ENCODE measurements around the gene CFAP410.

The CFAP410 gene

DNA sequence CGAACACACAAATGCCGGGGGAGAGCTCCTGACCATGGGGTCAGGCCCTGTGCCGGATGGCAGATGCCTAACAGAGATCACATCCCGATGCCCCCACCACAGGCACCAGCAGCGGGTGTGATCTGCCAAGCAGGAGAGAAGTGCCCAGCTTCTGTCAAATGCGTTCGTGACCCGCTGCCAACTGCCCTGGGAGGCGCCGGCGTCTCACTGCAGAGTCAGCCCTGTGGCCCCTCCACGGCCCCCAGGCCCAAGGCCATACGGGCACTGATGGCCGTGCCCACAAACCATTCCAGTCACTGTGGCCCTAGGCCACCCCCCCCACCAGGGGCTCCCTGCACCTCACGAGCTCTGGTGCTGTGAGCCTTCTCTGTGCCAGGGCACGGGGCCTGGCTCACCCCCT lies 8.0 kb downstream of the CFAP410 start:
- DNase-seq (ENCODE audit: low read depth in 2 of 2), result no peak

DNA sequence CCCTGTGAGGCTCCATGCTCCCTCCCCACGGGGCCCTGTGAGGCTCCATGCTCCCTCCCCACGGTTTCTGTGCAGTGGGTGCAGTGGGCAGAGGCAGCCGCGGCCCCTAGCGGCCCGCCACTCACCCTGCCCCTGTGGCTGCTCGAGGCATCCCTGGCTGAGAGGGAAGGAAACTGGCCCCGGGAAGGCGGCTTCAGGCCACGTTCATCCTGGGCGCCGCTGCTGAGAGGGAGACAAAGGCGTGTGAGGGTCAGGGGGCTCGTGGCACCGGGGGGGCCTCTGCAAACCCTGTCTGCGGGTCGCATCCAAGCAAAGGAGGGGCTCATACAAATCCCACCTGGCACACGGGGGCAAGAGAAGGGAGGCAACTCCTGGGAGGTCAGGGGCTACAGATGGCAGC lies 8.5 kb downstream of the CFAP410 start:
- DNase-seq (ENCODE audit: low read depth in 2 of 2), result no peak

DNA sequence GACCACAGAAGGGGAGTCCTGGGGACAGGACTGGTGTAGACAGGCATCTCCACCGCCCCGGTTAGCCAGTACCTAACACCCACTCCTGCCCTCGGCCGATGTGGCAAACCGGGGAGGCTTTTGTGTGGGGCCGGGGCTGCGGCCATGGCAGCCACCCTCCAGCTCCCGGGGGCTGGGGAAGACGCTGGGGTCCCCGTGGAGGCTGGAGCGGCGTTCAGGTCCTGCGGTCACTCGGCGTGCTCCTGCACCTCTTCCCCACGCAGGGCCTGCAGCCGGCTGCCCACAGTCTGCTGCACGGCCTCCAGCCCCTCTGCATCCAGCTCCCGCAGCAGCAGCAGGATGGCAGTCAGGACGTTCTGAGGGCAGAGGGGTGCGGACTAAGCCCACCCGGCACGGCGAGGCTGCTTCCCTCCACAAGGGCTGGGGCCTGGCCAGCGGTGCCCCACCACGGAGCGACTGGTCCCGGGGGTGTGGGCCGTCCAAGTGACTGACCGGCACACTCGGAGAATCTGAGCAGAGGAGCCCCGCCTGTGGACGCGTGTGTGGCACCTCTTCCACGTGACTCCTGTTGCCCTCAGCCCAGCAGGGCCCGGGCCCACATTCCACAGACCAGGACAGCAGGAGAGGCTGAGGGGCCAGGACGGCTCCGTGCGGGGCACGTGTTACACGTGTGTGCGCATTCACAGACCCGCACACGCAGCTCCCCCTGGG lies 9.1 kb downstream of the CFAP410 start:
- no peak for DNase-seq (ENCODE audit: low read depth in 2 of 2)

DNA sequence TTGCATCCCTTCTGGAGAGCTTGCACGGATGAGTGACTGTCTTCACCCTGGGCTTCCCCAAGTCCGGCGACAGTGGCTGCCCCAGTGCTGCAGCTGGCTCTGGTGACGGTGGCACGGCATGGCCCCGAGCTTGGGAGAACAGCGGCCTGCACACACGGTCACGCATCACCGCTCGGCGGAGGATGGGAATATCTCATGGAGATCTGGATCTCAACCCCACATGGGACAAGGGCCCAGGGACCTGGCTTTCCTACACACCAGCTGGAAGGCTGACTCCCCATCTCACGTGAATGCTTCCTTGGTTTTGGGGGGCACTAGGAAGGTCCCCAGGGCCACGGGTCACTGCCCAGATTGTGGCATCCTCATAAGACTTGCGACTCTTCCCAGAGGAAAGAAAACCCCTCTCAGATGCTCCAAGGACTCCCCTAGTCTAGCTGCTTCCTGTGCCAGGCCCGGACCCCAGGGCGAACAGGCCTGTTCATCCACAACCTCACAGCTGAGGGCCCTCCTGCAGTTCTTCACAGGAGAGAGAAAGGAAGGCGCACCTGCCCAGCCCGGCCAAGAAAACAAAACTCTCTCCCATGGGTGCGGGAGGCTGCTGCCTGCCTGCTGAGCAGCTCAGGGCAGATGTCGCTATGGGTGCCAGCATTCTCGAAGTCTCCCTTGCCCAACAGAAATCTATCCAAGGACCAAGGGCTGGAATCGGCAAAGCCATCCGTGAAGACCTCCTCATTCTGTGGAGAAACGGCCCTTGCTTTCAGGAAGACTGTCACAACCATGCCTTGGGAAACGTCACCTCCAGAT lies 9.9 kb downstream of the CFAP410 start:
- no peak for DNase-seq (ENCODE audit: low read depth in 2 of 2)

DNA sequence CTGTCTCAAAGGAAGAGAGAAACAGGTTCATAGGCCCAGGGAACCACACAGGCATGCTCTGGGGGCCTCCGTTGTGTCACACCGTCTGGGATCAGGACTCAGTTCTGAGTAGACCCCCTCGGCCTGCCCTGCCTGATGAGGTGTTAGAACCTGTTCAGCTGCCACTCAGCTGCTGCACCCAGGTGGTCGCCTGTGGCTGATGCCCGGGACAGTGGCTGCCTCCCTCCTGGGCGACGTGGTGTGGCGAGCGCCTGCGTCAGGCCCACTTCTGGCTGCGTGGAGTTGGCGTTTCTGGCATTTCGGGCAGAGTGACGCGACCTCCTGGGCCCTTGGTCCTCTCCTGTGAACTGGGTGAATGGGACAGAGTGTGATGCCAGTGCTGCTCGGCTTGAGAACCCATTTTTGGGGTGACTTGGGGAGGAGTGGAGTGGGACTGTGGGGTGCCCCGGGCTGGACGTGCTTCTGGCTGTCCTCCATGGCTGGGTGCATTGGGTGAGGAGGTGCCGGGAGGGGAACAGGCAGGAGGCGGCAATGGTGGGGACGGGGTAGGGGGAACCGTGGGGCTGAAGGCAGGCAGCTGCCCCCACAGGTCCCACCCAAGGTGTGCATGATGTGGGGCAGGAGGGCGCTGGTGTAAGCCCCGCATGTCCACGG lies 10.8 kb downstream of the CFAP410 start:
- DNase-seq (ENCODE audit: low read depth in 2 of 2), result no peak

DNA sequence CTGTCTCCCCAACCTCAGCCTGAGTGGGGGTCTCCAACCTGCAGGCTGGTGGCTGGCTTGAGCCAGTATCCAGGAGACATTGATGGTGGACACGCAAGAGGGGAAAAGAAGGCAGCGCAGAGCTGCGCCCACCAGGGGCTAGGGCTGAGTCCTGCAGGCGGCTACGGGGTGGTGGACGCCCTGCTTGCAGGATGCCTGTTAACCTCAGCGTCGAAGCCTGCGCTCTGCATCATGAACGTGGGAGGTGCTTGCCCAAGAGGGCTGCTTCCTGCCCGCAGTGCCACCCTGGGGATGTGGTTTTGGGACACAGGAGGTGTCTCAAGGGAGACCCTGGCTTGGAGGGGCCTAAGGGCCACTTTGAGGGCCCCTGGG lies 11.6 kb downstream of the CFAP410 start:
- no peak for DNase-seq (ENCODE audit: low read depth in 2 of 2)

DNA sequence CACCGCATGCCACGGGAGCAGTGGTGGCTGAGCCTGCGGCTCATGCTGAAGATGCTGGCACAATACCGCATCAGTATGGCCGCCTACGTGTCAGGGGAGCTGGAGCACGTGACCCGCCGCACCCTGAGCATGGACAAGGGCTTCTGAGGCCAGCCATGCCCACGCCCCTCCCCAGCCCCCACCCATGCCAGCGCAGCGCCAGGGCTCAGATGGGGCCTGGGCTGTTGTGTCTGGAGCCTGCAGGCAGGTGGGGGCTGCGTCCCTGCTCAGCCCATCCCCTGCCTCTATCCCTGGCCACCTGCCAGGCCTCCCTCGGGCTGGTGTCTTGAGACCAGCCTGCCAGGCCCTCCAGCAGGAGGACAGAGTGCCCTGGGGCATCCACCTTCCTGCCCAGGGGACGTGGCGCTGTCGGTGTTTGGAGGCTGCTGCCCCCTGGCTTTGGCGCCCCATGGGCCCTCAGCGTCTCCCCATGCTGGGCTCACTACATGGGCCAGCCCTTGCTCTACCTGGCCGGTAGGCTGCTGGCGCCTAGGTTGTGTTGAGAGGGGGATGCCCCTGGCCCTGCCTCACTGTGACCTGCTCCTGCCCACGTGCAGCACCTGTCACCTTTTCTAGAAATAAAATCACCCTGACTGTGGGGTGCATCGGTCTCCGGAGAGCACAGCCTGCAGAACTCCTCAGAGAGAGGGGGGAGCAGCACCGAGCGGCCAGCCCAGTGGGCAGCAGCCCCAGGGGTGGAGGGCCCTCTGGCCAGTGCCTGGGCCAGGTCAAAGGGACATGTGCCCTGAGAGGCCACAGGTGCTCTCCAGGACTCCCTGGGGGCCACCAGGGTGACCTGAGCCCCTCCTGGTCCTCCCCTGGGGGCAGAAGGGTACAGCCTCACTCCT lies 12.2 kb downstream of the CFAP410 start:
- DNase-seq (ENCODE audit: low read depth in 2 of 2), result no peak

DNA sequence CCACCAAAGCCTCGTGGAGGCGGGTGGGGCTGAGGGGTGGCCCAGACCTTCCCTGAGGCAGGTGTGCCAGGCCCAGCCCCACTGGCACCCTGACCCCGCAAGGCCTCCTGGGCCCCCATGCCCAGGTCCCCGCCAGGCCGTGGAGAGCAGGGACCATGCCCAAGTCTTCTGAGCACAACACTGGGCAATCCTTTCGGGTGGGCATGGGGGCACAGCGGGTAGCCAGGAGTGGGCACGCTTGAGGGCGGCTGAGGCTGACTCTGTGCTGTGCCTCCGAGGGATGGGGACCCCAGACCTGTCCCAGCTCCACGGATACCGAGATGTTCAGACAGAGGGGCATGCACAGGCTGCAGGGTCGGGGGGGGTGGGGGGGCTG lies 12.9 kb downstream of the CFAP410 start:
- no peak for DNase-seq (ENCODE audit: low read depth in 2 of 2)

DNA sequence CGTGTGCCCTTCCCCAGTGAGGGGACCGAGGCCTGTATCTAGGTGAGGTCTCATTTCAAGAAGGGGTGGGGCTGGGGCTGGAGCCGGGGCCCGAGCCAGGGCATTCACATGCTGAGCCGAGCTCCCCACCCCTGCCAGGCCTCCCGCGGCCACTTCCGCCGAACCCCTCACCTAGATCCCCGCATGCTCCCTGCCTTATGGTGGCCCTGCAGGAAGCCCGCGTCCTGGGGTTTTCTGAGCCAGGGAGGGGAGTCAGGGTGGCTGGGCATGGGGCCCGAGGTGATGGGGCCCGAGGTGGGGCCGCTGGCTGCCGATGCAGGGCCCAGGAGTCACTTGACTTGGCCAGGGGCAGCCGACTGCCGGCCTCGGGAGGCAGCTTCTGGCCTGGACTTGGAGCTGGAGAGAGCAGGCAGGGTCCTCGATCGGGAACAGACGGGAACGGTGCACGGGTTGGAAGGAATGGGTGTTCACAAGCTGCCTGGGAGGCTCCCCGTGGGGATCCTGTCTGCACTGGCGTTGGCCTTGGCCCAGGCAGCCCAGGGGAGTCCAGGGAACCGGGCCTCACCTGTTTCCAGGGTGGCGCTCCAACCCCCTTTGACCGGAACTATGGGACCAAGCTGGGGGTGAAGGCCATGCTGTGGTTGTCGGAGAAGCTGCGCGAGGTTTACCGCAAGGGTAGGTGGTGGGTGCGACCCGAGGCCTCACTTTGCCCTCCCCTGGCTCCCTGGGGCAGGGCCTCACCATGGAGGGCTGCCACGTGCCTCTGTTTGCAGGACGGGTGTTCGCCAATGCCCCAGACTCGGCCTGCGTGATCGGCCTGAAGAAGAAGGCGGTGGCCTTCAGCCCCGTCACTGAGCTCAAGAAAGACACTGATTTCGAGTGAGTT lies 13.6 kb downstream of the CFAP410 start:
- no peak for DNase-seq (ENCODE audit: low read depth in 2 of 2)

DNA sequence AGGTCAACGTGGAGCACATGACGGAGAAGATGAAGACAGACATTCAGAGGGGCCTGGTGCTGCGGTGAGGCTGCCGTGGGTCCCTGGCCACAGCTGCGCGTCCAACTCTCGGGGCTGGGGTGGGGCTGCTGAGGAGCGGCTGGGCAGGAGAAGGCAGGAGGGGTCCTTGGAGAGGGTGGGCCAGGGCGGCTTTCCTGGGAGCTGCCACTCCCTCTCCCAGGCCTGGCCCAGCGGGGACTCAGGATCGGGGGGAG lies 14.4 kb downstream of the CFAP410 start:
- DNase-seq (ENCODE audit: low read depth in 2 of 2), result no peak

DNA sequence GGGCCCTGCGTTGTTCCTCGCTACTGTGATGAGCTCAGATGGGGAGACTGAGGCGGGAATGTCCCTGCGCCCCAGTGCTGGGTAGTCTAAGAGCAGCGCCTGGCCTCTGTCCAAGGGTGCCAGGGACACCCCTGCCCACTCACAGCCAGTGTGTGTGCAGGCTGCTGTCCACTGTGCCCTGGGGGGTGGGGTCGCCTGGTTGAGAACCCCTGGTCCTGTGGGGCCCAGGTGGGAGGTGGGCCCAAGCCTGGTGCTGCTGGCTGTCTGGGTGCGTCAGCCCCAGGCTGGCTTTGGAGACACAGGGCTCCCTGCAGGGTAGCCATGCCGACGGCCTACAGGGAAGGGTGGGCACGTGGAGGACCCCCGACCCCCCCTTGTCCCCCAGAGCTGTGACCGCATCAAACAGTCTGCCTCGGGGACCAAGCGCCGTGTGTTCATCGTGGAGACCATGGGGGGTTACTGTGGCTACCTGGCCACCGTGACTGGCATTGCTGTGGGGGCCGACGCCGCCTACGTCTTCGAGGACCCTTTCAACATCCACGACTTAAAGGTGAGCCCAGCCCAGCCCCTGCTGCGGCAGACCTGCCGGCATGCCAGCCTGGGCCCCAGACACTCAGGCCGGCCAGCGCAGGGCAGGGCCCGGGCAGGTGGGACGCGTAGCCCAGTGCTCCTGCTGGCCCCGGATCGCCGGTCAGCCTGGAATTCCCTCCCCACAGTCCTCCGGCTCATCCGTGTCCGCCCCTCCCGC lies 14.9 kb downstream of the CFAP410 start:
- no peak for DNase-seq (ENCODE audit: low read depth in 2 of 2)

DNA sequence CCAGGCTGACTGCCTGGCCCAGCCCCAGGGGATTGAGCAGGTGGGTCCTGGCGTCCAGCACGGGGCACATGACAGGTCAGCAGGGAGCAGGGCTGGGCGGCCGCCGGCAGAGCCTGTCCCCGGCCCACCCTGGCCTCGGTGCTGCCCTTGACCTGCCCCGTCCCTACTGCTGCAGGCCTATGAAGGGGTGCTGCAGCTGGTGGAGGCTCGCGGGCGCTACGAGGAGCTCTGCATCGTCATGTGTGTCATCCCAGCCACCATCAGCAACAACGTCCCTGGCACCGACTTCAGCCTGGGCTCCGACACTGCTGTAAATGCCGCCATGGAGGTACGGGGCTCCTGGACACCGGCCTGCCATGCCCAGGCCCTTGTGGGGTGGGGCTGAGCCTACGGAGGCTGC lies 15.6 kb downstream of the CFAP410 start:
- no peak for DNase-seq (ENCODE audit: low read depth in 2 of 2)

DNA sequence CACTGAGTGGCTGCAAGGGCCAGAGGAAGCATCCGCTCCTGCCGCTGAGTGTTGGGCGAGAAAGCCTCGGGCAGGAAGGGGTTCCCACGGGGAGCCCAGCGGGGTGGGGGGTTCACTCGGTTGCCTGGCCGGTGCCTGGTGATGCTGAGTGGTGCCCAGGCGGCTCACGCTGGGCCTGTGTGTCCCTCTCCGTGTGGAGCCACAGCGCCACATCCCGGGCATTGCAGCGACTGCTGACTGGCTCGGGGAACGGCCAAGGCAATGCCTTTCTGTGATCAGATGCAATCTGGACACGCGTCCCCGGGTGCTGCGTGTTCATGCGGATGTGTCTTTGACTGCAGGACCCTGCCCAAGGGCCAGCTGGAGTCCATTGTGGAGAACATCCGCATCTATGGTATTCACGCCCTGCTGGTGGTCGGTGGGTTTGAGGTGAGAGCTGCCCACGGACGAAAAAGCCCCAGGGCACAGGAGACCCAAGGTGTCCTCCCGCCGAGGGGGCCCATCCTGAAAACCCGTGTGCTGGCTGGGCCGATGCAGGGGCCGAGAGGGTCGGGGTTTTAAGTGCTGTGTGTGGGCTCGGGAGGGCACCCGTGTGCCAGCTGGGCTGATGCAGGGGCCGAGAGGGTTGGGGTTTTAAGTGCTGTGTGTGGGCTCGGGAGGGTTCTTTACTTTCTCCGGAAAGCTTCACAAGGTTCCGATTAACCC lies 16.4 kb downstream of the CFAP410 start:
- no peak for DNase-seq (ENCODE audit: low read depth in 2 of 2)

DNA sequence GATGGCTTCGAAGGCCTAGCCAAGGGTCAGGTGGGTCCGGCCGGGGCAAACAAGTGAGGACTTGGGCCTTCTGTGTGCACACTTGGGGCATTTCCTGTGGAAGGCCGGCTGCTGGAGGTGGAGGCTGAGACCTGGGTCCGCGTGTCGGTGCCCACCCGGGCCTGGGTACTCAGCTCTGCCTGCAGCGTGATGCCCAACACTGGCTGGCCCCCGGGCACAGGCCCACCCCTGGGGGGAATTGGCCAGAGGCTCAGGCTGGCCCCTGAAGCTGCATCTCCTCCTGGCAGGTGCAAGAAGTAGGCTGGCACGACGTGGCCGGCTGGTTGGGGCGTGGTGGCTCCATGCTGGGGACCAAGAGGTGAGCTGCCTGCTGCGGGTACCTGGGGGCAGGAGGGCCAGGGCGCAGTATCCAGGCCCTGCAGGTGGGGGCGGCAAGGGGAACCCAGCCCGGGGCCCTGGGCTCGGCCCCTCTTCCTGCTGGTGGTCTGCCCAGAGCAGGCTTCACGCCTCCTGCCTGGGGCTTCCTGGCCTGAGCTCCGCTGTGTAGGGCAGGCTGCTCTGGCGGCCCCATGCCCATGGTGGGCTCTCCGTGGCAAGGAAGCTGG lies 17.2 kb downstream of the CFAP410 start:
- no peak for DNase-seq (ENCODE audit: low read depth in 2 of 2)

DNA sequence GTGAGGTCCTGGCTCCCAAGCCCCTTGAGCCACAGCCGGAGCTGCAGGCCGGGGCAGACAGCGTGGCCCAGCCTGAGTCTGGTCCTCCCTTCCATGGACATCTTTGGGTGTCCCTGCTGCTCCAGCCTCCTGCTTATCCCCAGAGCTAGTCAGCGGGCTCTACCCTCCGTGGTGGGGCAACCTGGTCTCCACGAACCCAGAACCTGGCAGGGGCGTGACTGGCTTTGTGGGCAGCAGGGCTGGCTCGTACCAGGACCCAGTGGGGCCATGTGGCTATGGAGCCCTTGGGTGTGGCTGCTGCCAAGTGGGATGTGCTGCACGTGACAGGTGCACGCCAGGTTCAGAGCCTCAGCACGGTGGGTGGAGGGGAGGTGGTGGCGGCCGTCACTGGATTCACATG lies 18.3 kb downstream of the CFAP410 start:
- no peak for DNase-seq (ENCODE audit: low read depth in 2 of 2)

DNA sequence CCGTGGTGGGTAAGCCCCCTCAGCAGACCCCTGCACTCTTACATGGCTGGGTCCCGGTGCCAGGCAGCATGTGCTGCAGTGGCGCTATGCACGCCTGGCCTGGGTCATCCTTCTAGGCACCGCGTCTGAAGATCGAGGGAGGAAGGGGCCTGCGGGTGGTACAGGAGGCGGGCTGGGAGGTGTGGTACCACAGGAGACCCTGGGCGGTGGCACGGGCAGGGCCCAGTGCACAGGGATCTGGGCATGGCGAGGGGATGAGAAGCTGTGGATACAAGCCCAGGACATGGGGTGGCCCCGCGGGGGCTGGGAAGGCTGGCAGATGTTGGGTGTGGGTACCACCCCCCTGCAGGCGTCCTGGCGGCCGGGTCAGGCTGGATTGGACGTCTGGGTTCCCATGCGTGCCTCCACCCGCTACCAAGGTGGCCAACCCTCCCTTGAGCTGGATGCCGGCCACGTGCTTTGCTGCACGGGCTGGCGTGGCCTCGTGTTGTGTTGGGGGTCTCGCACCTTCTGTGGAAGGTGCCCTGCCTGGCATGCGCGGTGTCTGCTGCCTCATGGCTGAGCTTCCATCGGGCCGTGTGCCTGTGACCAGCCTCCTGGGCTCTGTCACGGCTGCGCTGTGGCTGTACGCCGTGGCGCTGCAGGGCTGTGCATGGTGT lies 19.7 kb downstream of the CFAP410 start:
- DNase-seq (ENCODE audit: low read depth in 2 of 2), result no peak

DNA sequence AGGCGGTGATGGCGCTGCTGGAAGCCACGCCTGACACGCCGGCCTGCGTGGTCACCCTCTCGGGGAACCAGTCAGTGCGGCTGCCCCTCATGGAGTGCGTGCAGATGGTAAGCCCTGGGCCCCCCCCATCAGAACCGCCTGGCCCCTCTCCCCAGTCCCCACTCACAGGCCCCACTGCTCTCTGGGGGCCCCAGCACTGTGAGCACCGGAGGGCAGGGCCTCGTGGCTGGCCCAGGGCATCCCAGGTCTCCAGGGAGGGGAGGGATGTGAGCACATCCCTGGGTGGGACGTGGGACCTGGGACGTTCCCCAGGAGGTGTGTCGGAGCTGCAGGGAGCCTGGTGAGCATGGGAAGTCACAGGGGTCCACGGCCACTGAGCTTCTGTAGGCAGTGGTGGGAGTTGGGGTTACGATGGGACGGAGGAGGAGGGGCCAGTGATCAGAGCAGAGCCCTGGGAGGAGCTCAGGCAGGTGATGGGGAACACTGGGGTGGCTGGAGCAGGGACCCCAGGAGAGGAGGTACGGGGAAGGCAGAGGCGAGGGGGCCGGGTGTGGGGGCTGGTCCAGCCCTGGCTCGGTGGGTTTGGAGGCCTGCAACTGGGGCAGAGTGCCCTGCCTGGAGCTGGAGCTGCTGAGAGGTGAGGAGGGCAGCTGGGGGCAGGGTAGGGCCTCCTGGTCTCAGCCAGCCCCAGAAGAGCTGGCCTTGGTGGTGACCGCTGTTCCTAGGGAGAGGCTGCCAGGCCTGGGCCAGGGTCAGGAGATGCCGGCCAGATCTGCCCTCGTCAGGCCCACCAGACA lies 20.5 kb downstream of the CFAP410 start:
- DNase-seq (ENCODE audit: low read depth in 2 of 2), result no peak

DNA sequence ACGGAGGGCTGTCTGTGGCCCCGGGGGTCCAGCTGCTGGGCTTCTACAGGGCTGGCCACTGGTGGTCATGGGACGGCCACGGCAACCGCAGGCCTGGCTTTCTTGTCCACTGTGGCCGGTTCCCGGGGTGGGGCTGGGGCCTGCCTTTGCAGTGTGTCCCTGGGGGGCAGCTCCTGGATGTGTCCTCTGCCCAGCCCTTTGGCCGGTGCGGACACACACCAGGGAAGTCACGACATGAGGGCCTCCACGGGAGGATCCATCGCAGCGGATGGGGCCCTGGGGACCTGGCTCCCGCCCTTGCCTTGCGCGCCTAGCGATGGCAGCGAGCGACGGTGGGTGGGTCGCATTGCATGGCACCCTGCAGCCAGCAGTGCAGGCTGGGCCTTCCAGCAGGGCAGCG lies 21.3 kb downstream of the CFAP410 start:
- no peak for DNase-seq (ENCODE audit: low read depth in 2 of 2)
